ENCODE measurements around the gene DDX39B.

The DDX39B gene

GRCh38 chr6:31534521-31535040, 7.2 kb downstream of the DDX39B start:
- no peak overlapping the region for H3K27ac ChIP-seq
- intact Hi-C loops (cut with DNase I; ENCODE audit: low total_unique reads), result no loop called here
- TF ChIP-seq CTCF (IDR thresholded peaks at IDR 0.05), result no peak
- H3K4me3 ChIP-seq, result no peak overlapping the region
- peaks cover 0 to 15% (median 11%) of the 10 kb centered on the region in 4 donors for H3K4me1 ChIP-seq
- H3K27me3 ChIP-seq, result no peaks in the 10 kb centered on the region
- H3K36me3 ChIP-seq, result peaks cover 79 to 100% (median 99%) of the 10 kb centered on the region in 3 donors
- H3K9me3 ChIP-seq, result no peaks in the 10 kb centered on the region
- DNase-seq, result no peak

- no peak for DNase-seq
- Histone ChIP-seq H3K27me3 (no peaks in the 10 kb centered on the region), H3K27ac (no peak overlapping the region), H3K9me3 (no peaks in the 10 kb centered on the region), H3K36me3 (peaks cover 74 to 98% (median 97%) of the 10 kb centered on the region in 3 donors), H3K4me1 (peaks cover 0 to 9% (median 6%) of the 10 kb centered on the region in 4 donors), H3K4me3 (no peak overlapping the region)
- intact Hi-C loops (cut with DNase I; ENCODE audit: low total_unique reads), result no loop called here
- TF ChIP-seq CTCF (IDR thresholded peaks at IDR 0.05), result no peak
These were observed 7.8 kb downstream of the DDX39B start for GRCh38 chr6:31534011-31534410.

- Histone ChIP-seq H3K4me1 (peaks cover 0 to 3% (median under 1%) of the 10 kb centered on the region in 4 donors), H3K27me3 (no peaks in the 10 kb centered on the region), H3K9me3 (no peaks in the 10 kb centered on the region), H3K27ac (no peak overlapping the region), H3K4me3 (no peak overlapping the region), H3K36me3 (peaks cover 71 to 93% (median 91%) of the 10 kb centered on the region in 3 donors)
- DNase-seq, result no peak
- intact Hi-C loops (cut with DNase I; ENCODE audit: low total_unique reads), result no loop called here
- no peak for TF ChIP-seq CTCF (IDR thresholded peaks at IDR 0.05)
These were observed 8.4 kb downstream of the DDX39B start for GRCh38 chr6:31533455-31533841.

- no peak for TF ChIP-seq CTCF (IDR thresholded peaks at IDR 0.05)
- Histone ChIP-seq H3K27me3 (no peaks in the 10 kb centered on the region), H3K4me3 (no peak overlapping the region), H3K9me3 (no peaks in the 10 kb centered on the region), H3K4me1 (no peaks in the 10 kb centered on the region), H3K36me3 (peaks cover 71 to 87% (median 85%) of the 10 kb centered on the region in 3 donors), H3K27ac (no peak overlapping the region)
- DNase-seq, result no peak
- intact Hi-C loops (cut with DNase I; ENCODE audit: low total_unique reads), result no loop called here
These were observed 9.0 kb downstream of the DDX39B start for GRCh38 chr6:31532644-31533454.

GRCh38 chr6:31531771-31532643, 9.8 kb downstream of the DDX39B start:
- DNase-seq, result no peak
- Histone ChIP-seq H3K27me3 (no peaks in the 10 kb centered on the region), H3K36me3 (peaks cover 63 to 78% (median 77%) of the 10 kb centered on the region in 3 donors), H3K4me3 (no peak overlapping the region), H3K4me1 (no peaks in the 10 kb centered on the region), H3K27ac (no peak overlapping the region), H3K9me3 (no peaks in the 10 kb centered on the region)
- TF ChIP-seq CTCF (IDR thresholded peaks at IDR 0.05), result no peak
- intact Hi-C loops (cut with DNase I; ENCODE audit: low total_unique reads), result no loop called here
